Activated naive CD4-positive, alpha-beta T cell treated with anti-CD3 and anti-CD28 coated beads, Interleukin-2, amount 50 U/mL, for 16 hours (primary cell): ENCODE data around the gene ADGRD2.

Experiments
- DNase-seq: peaks from one replicate; pipeline ENCODE4 v3.0.0-alpha.2; 2020

ADGRD2 gene

GRCh38 chr9:124514125-124514524 lies 63.9 kb downstream of the ADGRD2 start:
- no peak for DNase-seq

GRCh38 chr9:124514874-124515273 lies 64.6 kb downstream of the ADGRD2 start:
- no peak for DNase-seq

DNA sequence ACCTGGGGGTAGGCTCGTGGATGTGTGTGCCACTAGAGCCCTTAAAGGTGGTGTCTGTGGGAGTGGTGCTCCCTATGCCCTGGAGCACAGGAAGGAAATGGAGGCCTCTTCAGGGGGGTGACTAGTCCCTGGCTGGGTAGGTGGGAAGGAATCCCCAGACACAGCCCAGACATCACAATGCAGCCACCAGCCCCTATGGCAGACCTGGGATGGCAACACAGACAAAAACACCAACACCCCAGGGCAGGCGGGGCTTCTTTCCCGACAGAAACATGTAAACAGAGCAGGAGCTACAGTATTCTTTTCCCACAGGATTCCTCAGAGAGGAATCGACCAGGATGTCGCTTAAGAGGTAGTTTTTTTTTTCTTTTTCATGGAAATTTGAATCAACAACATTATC lies 67.3 kb downstream of the ADGRD2 start:
- no peak for DNase-seq

- no peak for DNase-seq
Measured at GRCh38 chr9:124518116-124518515, 67.9 kb downstream of the ADGRD2 start.

DNA sequence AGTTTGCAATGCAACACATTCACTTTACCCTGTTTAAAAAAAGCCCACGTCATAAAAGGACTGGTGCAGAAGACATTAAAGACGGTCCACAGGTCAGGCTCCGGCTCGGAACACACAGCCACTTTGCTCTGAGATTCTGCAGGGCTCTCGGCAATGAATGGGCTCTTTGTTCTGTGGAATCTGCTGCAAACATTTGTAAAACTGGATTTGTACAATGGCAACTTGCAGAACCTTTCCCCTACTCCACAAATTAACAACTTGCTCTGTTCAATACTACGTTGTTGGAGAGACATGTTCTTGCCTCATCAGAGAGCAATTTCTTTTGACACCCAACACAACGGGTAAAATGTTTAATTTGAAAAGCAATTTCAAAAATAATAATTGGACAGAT lies 70.0 kb downstream of the ADGRD2 start:
- DNase-seq, result no peak

DNA sequence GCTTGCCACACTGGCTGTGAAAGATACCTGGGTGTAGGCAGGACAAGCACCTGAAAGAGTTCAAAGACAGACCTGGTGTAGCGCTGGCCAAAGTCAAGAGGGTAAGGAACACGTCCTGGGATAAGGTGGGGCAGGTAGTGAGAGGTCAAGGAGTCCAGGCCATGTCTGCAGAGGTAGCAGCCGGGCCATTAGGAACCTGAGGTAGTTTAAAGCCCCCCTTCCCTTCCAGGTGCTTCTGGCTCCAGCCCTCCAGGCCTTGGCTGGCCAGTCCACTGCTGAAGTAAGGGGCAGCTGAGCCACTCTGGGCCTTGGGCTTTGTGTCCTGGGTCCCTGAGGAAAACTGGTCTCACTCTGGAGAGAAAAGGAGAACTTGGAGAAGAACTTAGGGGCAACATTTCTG lies 70.9 kb downstream of the ADGRD2 start:
- no peak for DNase-seq

DNA sequence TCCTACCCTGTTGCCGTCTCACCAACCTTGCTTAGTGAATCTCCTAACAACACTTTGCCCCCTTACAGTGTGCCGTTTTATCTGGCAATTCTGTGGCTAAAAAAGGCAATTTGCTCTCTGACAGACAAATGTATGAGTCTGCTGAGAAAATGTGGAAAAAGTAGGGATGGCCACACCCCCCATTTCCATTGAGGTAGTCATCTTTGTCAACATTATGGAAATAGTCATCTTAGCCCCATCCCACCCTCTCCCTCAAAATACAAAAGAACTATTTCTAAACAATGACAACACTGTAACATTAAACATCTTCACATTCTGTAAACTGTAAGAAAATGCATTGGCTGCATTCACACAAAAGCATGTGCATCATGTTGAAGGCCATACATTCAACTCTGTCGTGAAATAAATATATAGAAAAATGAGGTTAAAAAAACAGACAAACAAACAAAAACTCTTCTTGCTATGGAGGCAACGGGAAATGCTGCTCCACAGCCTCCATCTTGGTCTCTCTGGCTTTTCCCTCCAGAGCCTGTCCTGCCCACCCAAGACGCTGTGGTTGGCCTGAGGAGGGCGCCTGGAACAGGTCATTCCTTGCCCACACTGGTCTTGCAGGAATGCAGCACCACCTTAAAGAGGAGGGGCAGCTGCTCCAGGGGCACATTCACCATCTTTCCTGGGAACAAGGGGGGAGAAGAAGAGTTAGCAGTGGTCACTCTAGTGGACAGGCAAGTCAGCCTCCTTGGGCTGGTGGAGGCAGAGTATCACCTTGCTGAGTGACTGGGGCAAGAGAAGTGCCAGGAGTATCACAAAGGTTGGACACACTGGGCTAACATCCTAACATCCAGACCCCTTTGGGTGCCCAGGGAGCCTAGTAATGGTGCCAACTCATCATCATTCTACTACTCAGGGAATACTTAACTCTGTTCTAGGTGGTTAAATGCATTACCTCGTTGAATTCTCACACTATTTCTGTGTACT lies 72.2 kb downstream of the ADGRD2 start:
- no peak for DNase-seq

DNA sequence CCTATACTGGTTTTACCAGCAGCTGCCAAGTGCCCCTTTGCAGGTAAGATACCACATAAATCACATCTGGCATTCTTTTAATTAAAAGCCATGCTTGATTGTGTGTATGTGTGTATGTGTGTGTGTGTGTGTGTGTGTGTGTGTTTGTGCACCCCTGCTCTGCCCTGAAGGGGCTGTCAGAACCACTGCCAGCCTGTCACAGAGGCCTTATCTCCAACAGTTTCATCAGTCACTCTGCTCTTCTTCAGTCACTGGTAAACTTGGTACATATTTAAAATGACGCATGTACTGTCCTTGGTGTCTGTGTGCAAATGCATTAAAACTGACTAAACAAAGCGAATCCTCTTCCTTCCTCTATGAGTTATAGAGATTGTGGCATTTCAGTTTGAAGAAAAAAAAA lies 75.9 kb downstream of the ADGRD2 start:
- no peak for DNase-seq

DNA sequence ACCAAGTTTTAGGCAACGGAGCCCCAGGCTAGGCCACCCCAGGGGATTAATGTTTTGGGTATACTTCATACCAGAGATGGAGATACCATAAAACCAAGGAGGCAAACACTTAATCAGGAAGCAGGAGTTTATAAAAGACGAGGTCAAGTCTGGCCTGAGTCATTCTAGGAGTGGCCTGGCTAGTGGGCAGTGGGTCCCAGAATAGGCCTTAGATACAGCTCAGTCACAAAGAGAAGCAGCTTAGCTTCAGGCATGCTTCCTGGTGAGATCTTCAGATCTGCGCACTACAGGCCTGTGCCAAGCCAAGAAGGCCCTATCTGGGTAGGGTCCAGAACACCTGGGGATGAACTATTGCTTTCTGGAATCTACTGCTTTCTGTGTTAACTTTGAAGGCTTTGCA lies 77.5 kb downstream of the ADGRD2 start:
- no peak for DNase-seq
